HEK293 (cell line): ENCODE measurements around the gene IGF2R.

Source experiments
- CTCF ChIA-PET: fragments of 350-600 bp; formaldehyde crosslinking; extraction: SDS; loops from one replicate; lab custom pipeline; 2021; ENCODE audit warnings: antibody characterized with exemption; lab: Yijun Ruan, JAX
- POLR2A ChIA-PET: fragments of 300-600 bp; formaldehyde crosslinking; extraction: SDS; loops from one replicate; lab custom pipeline; 2020; ENCODE audit warnings: antibody characterized with exemption, inconsistent platforms; lab: Yijun Ruan, JAX
- H3K27ac ChIP-seq: fragments of 200-500 bp; sonication (Bioruptor generic); 2 replicates; pipeline ENCODE4 v1.5.1; 2014; ENCODE audit warnings: low read depth, low read length, control low read depth, inconsistent platforms; ENCODE audit errors: extremely low read depth
- H3K36me3 ChIP-seq, 2 experiments: fragments of 200-500 bp in 1 of 2; sonication (Bioruptor generic) in 1 of 2; 1 replicate in 1 of 2; 2 replicates in 1 of 2; pipeline ENCODE4 v1.5.1; 2014 to 2017; ENCODE audit warnings: inconsistent platforms in 2 of 2, low read length in 2 of 2; ENCODE audit not compliant: control insufficient read depth in 2 of 2, insufficient read depth in 1 of 2
- H3K4me1 ChIP-seq: fragments of 200-500 bp; sonication (Bioruptor generic); 2 replicates; pipeline ENCODE4 v1.5.1; 2014; ENCODE audit warnings: mild to moderate bottlenecking, low read length, inconsistent platforms; ENCODE audit not compliant: control insufficient read depth, insufficient read depth
- H3K4me3 ChIP-seq: 2 replicates; pipeline ENCODE4 v1.5.1; 2011; ENCODE audit warnings: low read depth, mild to moderate bottlenecking, control low read depth, low read length, moderate library complexity
- H3K9me3 ChIP-seq: fragments of 200-500 bp; sonication (Bioruptor generic); 2 replicates; pipeline ENCODE4 v1.5.1; 2014; ENCODE audit warnings: low read depth, low read length, inconsistent platforms; ENCODE audit not compliant: control insufficient read depth, insufficient read depth
- AEBP2 ChIP-seq: fragments of 450-650 bp; formaldehyde crosslinking; IDR thresholded peaks from 2 replicates; pipeline ENCODE4 v1.5.1; 2016; ENCODE audit warnings: missing biosample characterization, missing genetic modification characterization, borderline replicate concordance
- BCL11B ChIP-seq: fragments of 450-650 bp; formaldehyde crosslinking; IDR thresholded peaks from 2 replicates; pipeline ENCODE4 v1.5.1; 2016; ENCODE audit warnings: low read depth, missing biosample characterization, missing genetic modification characterization
- GLI4 ChIP-seq: fragments of 450-650 bp; formaldehyde crosslinking; IDR thresholded peaks from 2 replicates; pipeline ENCODE4 v1.5.1; 2016; ENCODE audit warnings: missing biosample characterization, missing genetic modification characterization
- KLF10 ChIP-seq: fragments of 450-650 bp; IDR thresholded peaks from 2 replicates; pipeline ENCODE4 v1.5.1; 2018; ENCODE audit warnings: missing biosample characterization, mild to moderate bottlenecking, missing genetic modification characterization
- KLF9 ChIP-seq: fragments of 450-650 bp; formaldehyde crosslinking; IDR thresholded peaks from 2 replicates; pipeline ENCODE4 v1.5.1; 2016; ENCODE audit warnings: missing biosample characterization, missing genetic modification characterization, low read depth
- MYNN ChIP-seq: fragments of 450-650 bp; formaldehyde crosslinking; IDR thresholded peaks from 2 replicates; pipeline ENCODE4 v1.5.1; 2016; ENCODE audit warnings: missing biosample characterization, missing genetic modification characterization, borderline replicate concordance
- PRDM4 ChIP-seq: fragments of 450-650 bp; formaldehyde crosslinking; IDR thresholded peaks from 2 replicates; pipeline ENCODE4 v1.5.1; 2017; ENCODE audit warnings: missing biosample characterization, missing genetic modification characterization
- SCRT2 ChIP-seq: fragments of 450-650 bp; formaldehyde crosslinking; IDR thresholded peaks from 2 replicates; pipeline ENCODE4 v1.5.1; 2016; ENCODE audit warnings: missing biosample characterization, missing genetic modification characterization
- SP3 ChIP-seq: fragments of 450-650 bp; formaldehyde crosslinking; IDR thresholded peaks from 2 replicates; pipeline ENCODE4 v1.5.1; 2016; ENCODE audit warnings: missing biosample characterization, missing genetic modification characterization
- YY1 ChIP-seq: fragments of 450-650 bp; formaldehyde crosslinking; IDR thresholded peaks from 2 replicates; pipeline ENCODE4 v1.5.1; 2018; ENCODE audit warnings: missing biosample characterization, missing genetic modification characterization
- ZBTB6 ChIP-seq: fragments of 450-650 bp; formaldehyde crosslinking; IDR thresholded peaks from 2 replicates; pipeline ENCODE4 v1.5.1; 2017; ENCODE audit warnings: missing biosample characterization, missing genetic modification characterization
- ZBTB8A ChIP-seq: fragments of 450-650 bp; formaldehyde crosslinking; IDR thresholded peaks from 2 replicates; pipeline ENCODE4 v1.5.1; 2016; ENCODE audit warnings: missing biosample characterization, missing genetic modification characterization
- ZFP41 ChIP-seq: fragments of 450-650 bp; formaldehyde crosslinking; IDR thresholded peaks from 2 replicates; pipeline ENCODE4 v1.5.1; 2016; ENCODE audit warnings: missing biosample characterization, missing genetic modification characterization, borderline replicate concordance
- ZNF114 ChIP-seq: fragments of 450-650 bp; formaldehyde crosslinking; IDR thresholded peaks from 2 replicates; pipeline ENCODE4 v1.5.0; 2017; ENCODE audit warnings: missing biosample characterization, missing genetic modification characterization
- ZNF155 ChIP-seq: fragments of 450-650 bp; formaldehyde crosslinking; IDR thresholded peaks from 2 replicates; pipeline ENCODE4 v1.5.1; 2016; ENCODE audit warnings: missing biosample characterization, missing genetic modification characterization
- ZNF266 ChIP-seq: fragments of 450-650 bp; formaldehyde crosslinking; IDR thresholded peaks from 2 replicates; pipeline ENCODE4 v1.5.1; 2016; ENCODE audit warnings: missing biosample characterization, missing genetic modification characterization, low read depth
- ZNF394 ChIP-seq: fragments of 450-650 bp; formaldehyde crosslinking; IDR thresholded peaks from 2 replicates; pipeline ENCODE4 v1.5.1; 2016; ENCODE audit warnings: missing biosample characterization, missing genetic modification characterization, mild to moderate bottlenecking, moderate library complexity, borderline replicate concordance
- ZNF398 ChIP-seq: fragments of 450-650 bp; formaldehyde crosslinking; IDR thresholded peaks from 2 replicates; pipeline ENCODE4 v1.5.1; 2017; ENCODE audit warnings: missing biosample characterization, missing genetic modification characterization
- ZNF529 ChIP-seq: fragments of 450-650 bp; formaldehyde crosslinking; IDR thresholded peaks from 2 replicates; pipeline ENCODE4 v1.5.1; 2017; ENCODE audit warnings: missing genetic modification characterization, missing biosample characterization; ENCODE audit not compliant: insufficient replicate concordance
- ZNF610 ChIP-seq: fragments of 450-650 bp; formaldehyde crosslinking; IDR thresholded peaks from 2 replicates; pipeline ENCODE4 v1.5.1; 2016; ENCODE audit warnings: missing biosample characterization, missing genetic modification characterization, borderline replicate concordance
- ZNF624 ChIP-seq: fragments of 450-650 bp; formaldehyde crosslinking; IDR thresholded peaks from 2 replicates; pipeline ENCODE4 v1.5.1; 2017; ENCODE audit warnings: missing biosample characterization, missing genetic modification characterization
- ZNF629 ChIP-seq: fragments of 450-650 bp; formaldehyde crosslinking; IDR thresholded peaks from 2 replicates; pipeline ENCODE4 v1.5.1; 2017; ENCODE audit warnings: missing biosample characterization, missing genetic modification characterization
- ZSCAN30 ChIP-seq: fragments of 450-650 bp; IDR thresholded peaks from 2 replicates; pipeline ENCODE4 v1.5.1; 2018; ENCODE audit warnings: missing biosample characterization, mild to moderate bottlenecking, missing genetic modification characterization, moderate library complexity
- ZXDB ChIP-seq: fragments of 450-650 bp; formaldehyde crosslinking; IDR thresholded peaks from 2 replicates; pipeline ENCODE4 v1.5.1; 2016; ENCODE audit warnings: missing biosample characterization, missing genetic modification characterization

Gene IGF2R

GRCh38 chr6:160057080-160057479 lies 88.2 kb downstream of the IGF2R start:
- H3K27ac ChIP-seq: no peak overlapping the region
- CTCF ChIA-PET: no interaction called here
- no peak overlapping the region for H3K4me3 ChIP-seq
- peaks cover 8 to 88% of the 10 kb centered on the region in 2 experiments for H3K36me3 ChIP-seq
- TF ChIP-seq ZNF155 (tag by site-specific recombination): no peak
- TF ChIP-seq SCRT2 (tag by site-specific recombination): peak; percentile 57
- TF ChIP-seq, all 188 proteins: peak for 1
- Histone ChIP-seq H3K9me3 (no peaks in the 10 kb centered on the region), H3K4me1 (no peaks in the 10 kb centered on the region)
- POLR2A ChIA-PET: no interaction called here

- TF ChIP-seq ZBTB8A (no peak), ZNF114 (tag by site-specific recombination) (no peak), ZNF529 (tag by site-specific recombination) (no peak), ZBTB6 (no peak), ZNF266 (tag by site-specific recombination) (no peak), AEBP2 (tag by site-specific recombination) (no peak), ZNF610 (no peak), SP3 (tag by site-specific recombination) (no peak), ZNF394 (tag by site-specific recombination) (no peak), MYNN (tag by site-specific recombination) (no peak), ZNF629 (tag by site-specific recombination) (no peak), ZFP41 (tag by site-specific recombination) (no peak), KLF9 (tag by site-specific recombination) (no peak), YY1 (tag by site-specific recombination) (no peak), KLF10 (tag by site-specific recombination) (no peak)
- TF ChIP-seq, all 188 proteins: peak for 0
- Histone ChIP-seq H3K9me3 (no peaks in the 10 kb centered on the region), H3K36me3 (peaks cover 15 to 98% of the 10 kb centered on the region in 2 experiments), H3K27ac (no peak overlapping the region), H3K4me3 (no peak overlapping the region), H3K4me1 (no peaks in the 10 kb centered on the region)
- ChIA-PET POLR2A (no interaction called here), CTCF (no interaction called here)
Measured at GRCh38 chr6:160058603-160059215, 89.8 kb downstream of the IGF2R start.

GRCh38 chr6:160060221-160060620 lies 91.3 kb downstream of the IGF2R start:
- H3K4me3 ChIP-seq: no peak overlapping the region
- ChIA-PET CTCF (no interaction called here), POLR2A (no interaction called here)
- H3K4me1 ChIP-seq: no peaks in the 10 kb centered on the region
- no peak overlapping the region for H3K27ac ChIP-seq
- H3K9me3 ChIP-seq: no peaks in the 10 kb centered on the region
- peaks cover 26 to 98% of the 10 kb centered on the region in 2 experiments for H3K36me3 ChIP-seq
- TF ChIP-seq AEBP2 (tag by site-specific recombination) (no peak), ZNF624 (tag by site-specific recombination) (no peak), ZXDB (no peak), PRDM4 (tag by site-specific recombination) (no peak), BCL11B (tag by site-specific recombination) (no peak), ZNF398 (no peak), ZSCAN30 (tag by site-specific recombination) (no peak), GLI4 (tag by site-specific recombination) (no peak)
